ENCODE measurements around the gene CNRIP1.
A peak's percentile ranks its signal among the peaks of the same experiment; 100 is the strongest.
"Not testable (repeated sequence)": the region's sequence is repeated elsewhere in the genome, so short reads cannot be mapped to it uniquely, and the experiment has no call there.

CNRIP1 gene

GRCh38 chr2:68319398-68320117, at the start of gene CNRIP1:
TSS of gene CNRIP1 (minus strand) at chr2:68319949. CDS start at chr2:68319400, 549 bp downstream.
- no peak for DNase-seq

- DNase-seq = no peak
Observed at GRCh38 chr2:68369337-68369734, 49.6 kb upstream of the CNRIP1 start.

- DNase-seq = no peak
Observed at GRCh38 chr2:68368654-68369336, 49.0 kb upstream of the CNRIP1 start.

GRCh38 chr2:68367953-68368653, 48.4 kb upstream of the CNRIP1 start:
- no peak for DNase-seq

GRCh38 chr2:68366083-68366560, 46.4 kb upstream of the CNRIP1 start:
- DNase-seq = no peak

- DNase-seq = no peak
Observed at GRCh38 chr2:68365087-68365486, 45.3 kb upstream of the CNRIP1 start, which contains the start of gene PLEK. TSS of gene PLEK (plus strand) at chr2:68365282. CDS start at chr2:68365352, 70 bp downstream.

GRCh38 chr2:68363721-68364120, 44.0 kb upstream of the CNRIP1 start:
- no peak for DNase-seq

- no peak for DNase-seq
Observed at GRCh38 chr2:68362749-68363148, 43.0 kb upstream of the CNRIP1 start.

GRCh38 chr2:68362069-68362468, 42.3 kb upstream of the CNRIP1 start:
- peak; percentile 85 for DNase-seq

GRCh38 chr2:68359889-68360288, 40.1 kb upstream of the CNRIP1 start:
- DNase-seq = no peak

GRCh38 chr2:68357605-68358337, 38.0 kb upstream of the CNRIP1 start:
- DNase-seq = no peak

- DNase-seq = no peak
Observed at GRCh38 chr2:68356599-68357239, 37.0 kb upstream of the CNRIP1 start.

GRCh38 chr2:68352651-68353391, 33.1 kb upstream of the CNRIP1 start:
- DNase-seq = no peak

- DNase-seq = no peak
Observed at GRCh38 chr2:68351997-68352396, 32.2 kb upstream of the CNRIP1 start.

GRCh38 chr2:68349091-68349490, 29.3 kb upstream of the CNRIP1 start:
- not testable (repeated sequence) for DNase-seq

GRCh38 chr2:68345129-68345875, 25.6 kb upstream of the CNRIP1 start:
- DNase-seq = no peak

- no peak for DNase-seq
Observed at GRCh38 chr2:68344031-68344430, 24.3 kb upstream of the CNRIP1 start.

- DNase-seq = no peak
Observed at GRCh38 chr2:68342470-68342869, 22.7 kb upstream of the CNRIP1 start.

- DNase-seq = no peak
Observed at GRCh38 chr2:68341583-68341982, 21.8 kb upstream of the CNRIP1 start.

- no peak for DNase-seq
Observed at GRCh38 chr2:68341062-68341329, 21.2 kb upstream of the CNRIP1 start.

All from stimulated activated CD4-positive, alpha-beta T cell treated with anti-CD3 and anti-CD28 coated beads, Interleukin-4, amount 100 ng/mL, for 24 hours (primary cell).